HG03439 (cell line): ENCODE measurements around the gene TBC1D3G.
"Not testable (repeated sequence)": the region's sequence is repeated elsewhere in the genome, so short reads cannot be mapped to it uniquely, and the experiment has no call there.

Experiments
- ATAC-seq: cut with Tn5 transposase; IDR thresholded peaks from one replicate; pipeline ENCODE4 v1.9.1; 2021; ENCODE audit warnings: mild to moderate bottlenecking, moderate library complexity; ENCODE audit not compliant: unreplicated experiment

TBC1D3G gene

DNA sequence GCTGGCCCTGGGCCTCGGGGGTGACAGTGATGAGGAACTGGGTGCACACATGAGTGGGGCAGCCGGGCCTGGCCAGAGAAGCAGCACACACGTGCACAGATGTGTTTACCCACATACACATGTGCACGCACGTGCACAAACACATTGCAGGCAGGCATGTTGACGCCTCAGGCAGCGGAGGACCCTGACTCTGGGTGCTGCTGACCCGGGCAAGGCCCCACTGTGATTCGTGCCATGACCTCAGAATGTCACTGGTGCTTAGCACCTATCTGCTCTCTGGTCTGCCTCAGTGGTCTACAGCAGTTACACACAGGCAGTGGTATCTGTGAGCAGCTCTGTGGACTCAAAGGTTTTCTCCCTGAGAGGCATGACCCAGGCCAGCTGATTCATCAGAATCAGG lies at the start of gene TBC1D3G:
TSS of gene TBC1D3G (plus strand) at position 301 of the 400 bp plus-strand sequence. CDS start 1,528 bp downstream, outside the sequence.
- ATAC-seq: not testable (repeated sequence)

- not testable (repeated sequence) for ATAC-seq
Measured at GRCh38 chr17:36283256-36283655, 40.4 kb upstream of the TBC1D3G start.

- ATAC-seq: not testable (repeated sequence)
Measured at GRCh38 chr17:36284219-36284618, 39.5 kb upstream of the TBC1D3G start.

- ATAC-seq: not testable (repeated sequence)
Measured at GRCh38 chr17:36289965-36290612, 33.6 kb upstream of the TBC1D3G start.

DNA sequence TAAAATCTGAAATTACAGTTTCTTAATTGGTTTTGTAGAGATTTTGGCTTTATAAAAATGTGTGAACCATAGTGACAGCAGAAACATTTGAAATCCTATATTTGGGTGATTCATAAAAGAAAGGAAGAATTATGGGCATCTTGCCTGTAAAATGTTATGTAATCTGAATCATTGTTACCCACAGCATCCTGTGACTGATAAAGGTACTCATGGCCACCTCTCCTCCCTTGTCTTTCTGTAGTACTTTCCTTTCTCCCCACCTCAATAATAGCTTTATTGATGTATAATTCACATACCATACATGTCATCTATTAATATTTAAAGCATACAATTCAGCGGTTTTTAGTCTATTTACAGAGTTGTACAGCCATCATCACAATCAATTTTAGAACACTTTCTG lies 28.5 kb upstream of the TBC1D3G start:
- ATAC-seq: not testable (repeated sequence)

- ATAC-seq: not testable (repeated sequence)
Measured at GRCh38 chr17:36315736-36316135, 7.9 kb upstream of the TBC1D3G start.

DNA sequence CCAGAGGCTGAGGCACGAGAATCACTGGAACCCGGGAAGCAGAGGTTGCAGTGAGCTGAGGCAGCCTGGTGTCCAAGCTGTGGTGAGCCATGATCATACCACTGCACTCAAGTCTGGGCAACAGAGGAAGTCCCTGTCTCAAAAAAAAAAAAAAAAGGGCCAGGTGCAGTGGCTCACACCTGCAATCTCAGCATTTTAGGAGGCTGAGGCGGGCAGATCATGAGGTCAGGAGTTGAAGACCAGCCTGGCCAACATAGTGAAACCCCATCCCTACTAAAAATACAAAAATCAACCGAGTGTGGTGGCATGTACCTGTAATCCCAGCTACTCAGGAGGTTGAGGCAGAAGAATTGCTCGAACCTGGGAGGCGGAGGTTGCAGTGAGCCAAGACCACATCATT lies 38.8 kb downstream of the TBC1D3G start:
- not testable (repeated sequence) for ATAC-seq

- ATAC-seq: not testable (repeated sequence)
Measured at GRCh38 chr17:36375938-36376337, 52.3 kb downstream of the TBC1D3G start.
